DMS153 (cell line): ENCODE results near the gene PIK3R5.

Source experiments
- DNase-seq: peaks from one replicate; lab custom pipeline; 2025; lab: John Stamatoyannopoulos, UW

Gene PIK3R5

DNA sequence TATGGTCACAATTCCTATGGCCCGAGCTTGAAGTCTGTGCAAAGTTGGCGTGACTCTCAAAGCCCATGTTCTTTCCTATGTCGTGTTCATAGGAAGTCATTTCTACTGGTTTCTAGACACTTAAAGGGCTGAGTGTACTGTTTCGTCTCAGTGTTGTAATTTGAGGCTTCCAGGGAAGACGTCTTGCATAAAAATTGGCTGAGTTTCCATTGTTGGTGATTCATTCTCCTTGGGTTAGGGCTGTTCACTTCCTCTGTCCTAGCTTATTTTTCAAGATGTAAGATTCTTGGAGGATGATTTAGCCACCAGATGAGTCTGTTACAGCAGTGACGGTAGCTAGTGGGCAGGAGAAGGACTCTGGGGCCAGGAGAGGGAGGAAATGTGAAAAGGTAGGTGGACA is 43.1 kb downstream of the PIK3R5 start:
- no peak for DNase-seq

DNA sequence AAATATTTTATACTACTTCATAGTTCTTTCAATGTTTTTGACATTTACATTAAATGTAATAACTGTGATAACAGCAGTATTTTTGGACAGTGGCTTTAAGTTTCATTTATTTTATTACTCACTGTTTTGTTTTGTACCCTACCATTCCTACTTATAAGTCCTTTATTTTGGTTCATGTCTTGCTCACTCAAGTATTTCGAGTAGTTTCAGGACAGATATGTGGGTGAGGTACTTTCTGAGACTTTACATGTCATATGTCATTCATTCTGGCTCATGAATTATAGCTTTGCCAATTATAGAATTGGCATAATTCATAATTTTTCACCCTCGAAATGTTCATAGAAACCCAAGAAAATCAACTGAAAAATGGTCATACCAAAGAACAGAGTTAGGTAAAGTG is 44.4 kb downstream of the PIK3R5 start:
- DNase-seq: no peak

GRCh38 chr17:8918807-8919465 is 46.6 kb downstream of the PIK3R5 start:
- DNase-seq: no peak

- DNase-seq: no peak
Measured at GRCh38 chr17:8916466-8916865, 49.0 kb downstream of the PIK3R5 start.

GRCh38 chr17:8914554-8914953 is 51.0 kb downstream of the PIK3R5 start:
- no peak for DNase-seq

- no peak for DNase-seq
Measured at GRCh38 chr17:8913879-8914278, 51.6 kb downstream of the PIK3R5 start.

DNA sequence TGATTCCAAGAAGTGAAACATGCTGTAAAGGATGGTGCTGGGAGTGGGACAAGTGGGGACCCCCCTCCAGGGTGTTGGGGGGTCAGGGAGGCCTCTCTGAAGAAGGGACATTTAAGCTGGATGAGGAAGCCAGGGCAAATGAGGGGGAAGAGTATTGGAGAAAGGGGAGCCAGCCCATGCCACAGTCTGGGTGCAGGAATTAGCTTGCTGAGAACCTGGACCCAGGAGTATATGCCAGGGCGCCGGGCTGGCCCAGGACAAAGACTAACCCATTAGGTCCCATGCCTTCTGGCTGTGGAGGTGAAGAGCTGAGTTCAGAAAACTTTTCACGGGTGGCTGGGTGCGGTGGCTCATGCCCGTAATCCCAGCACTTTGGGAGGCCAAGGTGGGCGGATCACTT is 52.4 kb downstream of the PIK3R5 start:
- no peak for DNase-seq

GRCh38 chr17:8912084-8912981 is 53.2 kb downstream of the PIK3R5 start:
- no peak for DNase-seq

GRCh38 chr17:8910969-8911604 is 54.4 kb downstream of the PIK3R5 start:
- no peak for DNase-seq

DNA sequence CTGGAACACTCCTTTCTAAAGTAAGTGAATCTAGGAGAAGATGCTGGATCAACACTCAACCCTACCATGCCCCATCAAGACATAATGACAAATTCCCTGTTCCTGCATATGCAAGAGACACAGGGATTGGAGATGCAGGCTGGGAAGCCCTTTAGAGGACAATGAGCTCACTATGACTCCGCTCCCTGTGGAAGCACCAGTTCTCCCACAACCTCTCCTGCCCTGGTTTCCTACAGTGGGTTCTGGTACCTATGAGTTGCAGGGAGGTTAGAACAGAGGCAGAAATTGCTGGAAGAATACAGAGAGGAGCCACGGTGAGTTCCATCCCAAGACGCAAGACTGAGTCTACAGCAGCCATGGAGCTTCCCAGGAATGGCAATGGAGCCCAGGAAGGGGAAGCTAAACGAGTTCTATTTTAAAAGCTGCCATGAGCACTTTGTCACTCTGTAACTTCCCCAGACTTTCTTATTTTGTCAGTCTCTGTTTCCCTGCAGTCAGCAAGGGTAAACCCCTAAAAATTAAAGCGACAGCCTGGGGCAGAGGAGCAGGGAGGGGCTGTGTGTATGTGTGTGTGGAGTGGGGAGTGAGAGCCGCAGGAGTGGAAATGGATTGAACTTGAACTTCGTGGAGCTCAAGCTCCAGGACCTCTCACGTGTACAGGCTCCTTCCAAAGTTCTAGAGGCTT is 55.8 kb downstream of the PIK3R5 start:
- no peak for DNase-seq

- DNase-seq: no peak
Measured at GRCh38 chr17:8905331-8905730, 60.2 kb downstream of the PIK3R5 start.

GRCh38 chr17:8904686-8905085 is 60.8 kb downstream of the PIK3R5 start:
- DNase-seq: no peak

DNA sequence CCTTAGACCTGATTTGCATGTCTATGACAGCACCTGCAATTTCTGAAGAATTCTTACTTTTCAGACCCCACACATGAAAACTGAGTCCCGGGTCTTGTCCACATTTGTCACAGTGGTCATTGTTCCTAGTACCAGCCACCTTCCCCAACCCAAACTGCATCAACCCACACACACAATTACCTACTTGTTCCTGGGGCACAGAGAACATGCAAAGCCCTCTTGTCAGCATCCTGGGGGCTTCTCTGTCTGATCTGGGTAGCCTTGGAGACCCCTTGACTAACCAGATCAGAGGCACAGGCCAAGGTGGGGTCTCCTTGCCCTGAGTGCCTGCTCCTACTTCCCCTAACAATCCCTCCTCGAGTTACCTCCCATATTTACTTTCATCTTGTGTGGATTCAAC is 61.3 kb downstream of the PIK3R5 start:
- DNase-seq: no peak

GRCh38 chr17:8900626-8901585 is 64.6 kb downstream of the PIK3R5 start:
- no peak for DNase-seq

- DNase-seq: no peak
Measured at GRCh38 chr17:8900207-8900606, 65.3 kb downstream of the PIK3R5 start.

GRCh38 chr17:8898636-8899035 is 66.9 kb downstream of the PIK3R5 start:
- DNase-seq: no peak

DNA sequence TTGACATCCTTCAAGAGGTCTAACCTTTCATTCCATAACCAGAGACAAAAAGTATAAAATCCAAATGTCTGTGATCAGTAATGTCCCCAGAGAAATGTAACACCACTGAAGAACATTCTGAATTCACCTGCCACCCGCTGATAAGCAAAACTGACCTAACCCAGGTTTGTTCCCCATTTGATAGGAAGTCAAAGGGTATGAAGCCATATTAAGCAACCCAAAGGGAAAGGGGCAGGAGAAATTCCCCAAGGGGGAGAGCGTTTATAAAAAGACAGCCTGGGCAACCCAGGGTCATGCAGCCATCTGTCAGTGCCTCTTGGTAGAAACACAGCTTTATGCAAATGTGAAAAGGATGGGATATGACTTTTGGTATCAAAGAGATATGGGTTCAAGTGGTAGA is 67.4 kb downstream of the PIK3R5 start:
- no peak for DNase-seq

DNA sequence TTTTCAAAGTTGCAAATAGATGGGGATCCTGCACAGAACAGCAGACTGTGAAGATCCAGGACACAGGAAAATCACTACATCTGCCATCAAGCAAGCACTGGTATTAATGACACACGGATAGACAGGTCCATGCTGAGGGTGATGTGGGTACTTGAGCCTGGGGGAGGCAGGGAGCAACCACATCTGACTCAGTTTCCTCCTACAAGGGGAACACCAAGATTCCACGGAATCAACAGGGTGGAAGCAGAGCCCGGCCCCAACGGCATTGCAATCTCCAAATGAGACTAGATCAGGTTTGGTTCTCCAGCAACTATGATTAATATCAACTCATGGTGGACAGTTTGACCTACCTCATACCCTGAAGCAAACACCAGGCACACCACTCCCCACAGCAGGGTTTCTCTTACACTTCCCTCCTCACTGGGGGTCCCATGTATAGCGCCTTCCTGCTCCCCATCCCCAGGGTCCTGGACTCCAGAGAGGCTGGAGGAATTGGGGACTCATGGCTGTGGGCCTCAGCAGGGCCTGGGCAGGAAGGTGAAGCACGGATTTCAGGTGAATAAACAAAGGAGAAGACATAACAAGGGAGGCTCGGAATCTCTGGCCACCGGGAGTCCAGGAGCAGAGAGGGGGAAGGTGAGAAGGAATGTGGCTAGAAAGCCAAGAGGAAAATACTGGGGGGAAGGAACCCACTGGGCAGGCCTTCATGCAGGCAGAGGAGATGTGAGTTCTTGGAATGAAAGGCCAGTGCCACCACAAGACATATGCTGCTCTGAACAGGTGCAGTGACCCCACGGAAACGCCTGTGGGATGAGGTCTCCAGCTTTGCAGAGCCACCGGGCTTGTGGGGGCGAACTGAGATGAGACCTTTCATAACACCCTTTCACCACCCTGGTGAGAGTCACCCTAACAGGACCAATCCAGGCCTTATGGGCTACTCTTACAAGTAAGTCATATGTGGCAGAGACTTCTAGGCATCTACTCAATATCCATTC is 68.6 kb downstream of the PIK3R5 start:
- DNase-seq: no peak

DNA sequence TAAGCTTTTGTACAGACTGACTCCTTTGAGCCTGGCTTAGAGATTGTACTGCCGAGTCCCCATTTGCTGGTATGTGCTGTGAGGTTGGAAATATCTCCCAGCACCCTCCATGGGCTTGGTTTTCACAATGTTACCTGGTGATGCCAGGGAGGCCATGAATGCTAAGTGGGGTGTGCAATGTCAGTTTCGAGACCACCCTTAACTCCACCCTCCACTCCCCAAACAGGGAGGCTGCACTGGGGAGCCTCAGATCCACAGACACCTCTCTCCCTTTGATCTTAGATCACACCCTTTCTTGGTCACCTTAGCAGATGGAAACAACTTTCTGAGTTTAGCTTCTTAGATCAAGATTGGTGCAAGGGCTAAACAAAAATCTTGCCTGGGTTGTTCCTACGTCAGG is 69.4 kb downstream of the PIK3R5 start:
- no peak for DNase-seq
